GM21723 (cell line): Measurements from ENCODE around the gene PRIM2.
"Not testable (repeated sequence)": the region's sequence is repeated elsewhere in the genome, so short reads cannot be mapped to it uniquely, and the experiment has no call there.

Experiments used
- ATAC-seq: cut with Tn5 transposase; IDR thresholded peaks from one replicate; pipeline ENCODE4 v1.9.1; 2021; ENCODE audit warnings: mild to moderate bottlenecking, moderate library complexity; ENCODE audit not compliant: unreplicated experiment

The PRIM2 gene

DNA sequence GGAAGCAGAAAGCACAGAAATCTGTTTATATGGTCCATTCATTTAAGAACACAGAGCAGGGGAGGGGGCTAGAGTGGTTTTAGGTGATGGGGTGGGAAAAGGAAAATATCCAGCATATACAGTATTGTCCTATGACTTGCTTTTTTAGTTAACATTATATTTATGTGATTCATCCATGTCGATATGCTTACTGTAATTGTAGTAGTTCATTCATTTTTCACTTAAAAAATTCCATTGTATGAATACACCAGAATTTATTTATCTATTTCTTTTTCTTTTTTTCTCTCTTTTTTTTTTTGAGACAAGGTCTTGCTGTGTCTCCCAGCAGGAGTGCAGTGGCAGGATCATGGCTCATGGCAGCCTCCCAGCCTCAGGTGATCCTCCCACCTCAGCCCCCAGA, 9.6 kb upstream of the PRIM2 start:
- no peak for ATAC-seq

DNA sequence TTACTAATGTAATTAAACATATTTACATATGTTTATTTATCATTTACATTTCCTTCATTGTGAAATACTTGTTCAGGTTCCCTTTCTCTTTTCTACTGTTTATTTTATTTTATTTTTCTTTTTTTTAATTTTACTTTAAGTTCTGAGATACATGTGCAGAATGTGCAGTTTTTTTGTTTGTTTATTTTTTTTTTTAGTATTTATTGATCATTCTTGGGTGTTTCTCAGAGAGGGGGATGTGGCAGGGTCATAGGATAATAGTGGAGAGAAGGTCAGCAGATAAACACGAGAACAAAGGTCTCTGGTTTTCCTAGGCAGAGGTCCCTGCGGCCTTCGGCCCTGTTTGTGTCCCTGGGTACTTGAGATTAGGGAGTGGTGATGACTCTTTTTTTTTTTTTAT, 8.7 kb upstream of the PRIM2 start:
- not testable (repeated sequence) for ATAC-seq

DNA sequence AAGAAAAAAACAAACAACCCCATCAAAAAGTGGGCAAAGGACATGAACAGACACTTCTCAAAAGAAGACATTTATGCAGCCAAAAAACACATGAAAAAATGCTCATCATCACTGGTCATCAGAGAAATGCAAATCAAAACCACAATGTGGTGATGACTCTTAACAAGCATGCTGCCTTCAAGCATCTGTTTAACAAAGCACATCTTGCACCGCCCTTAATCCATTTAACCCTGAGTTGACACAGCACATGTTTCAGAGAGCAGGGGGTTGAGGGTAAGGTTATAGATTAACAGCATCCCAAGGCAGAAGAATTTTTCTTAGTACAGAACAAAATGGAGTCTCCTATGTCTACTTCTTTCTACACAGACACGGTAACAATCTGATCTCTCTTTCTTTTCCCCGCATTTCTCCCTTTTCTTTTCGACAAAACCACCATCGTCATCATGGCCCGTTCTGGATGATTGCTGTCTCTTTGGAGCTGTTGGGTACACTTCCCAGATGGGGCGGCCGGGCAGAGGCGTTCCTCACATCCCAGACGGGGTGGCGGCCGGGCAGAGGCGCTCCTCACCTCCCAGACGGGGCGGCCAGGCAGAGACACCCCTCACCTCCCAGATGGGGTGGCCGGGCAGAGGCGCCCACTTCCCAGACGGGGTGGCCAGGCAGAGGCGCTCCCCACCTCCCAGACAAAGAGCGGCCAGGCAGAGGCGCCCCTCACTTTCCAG, 7.2 kb upstream of the PRIM2 start:
- ATAC-seq = not testable (repeated sequence)

DNA sequence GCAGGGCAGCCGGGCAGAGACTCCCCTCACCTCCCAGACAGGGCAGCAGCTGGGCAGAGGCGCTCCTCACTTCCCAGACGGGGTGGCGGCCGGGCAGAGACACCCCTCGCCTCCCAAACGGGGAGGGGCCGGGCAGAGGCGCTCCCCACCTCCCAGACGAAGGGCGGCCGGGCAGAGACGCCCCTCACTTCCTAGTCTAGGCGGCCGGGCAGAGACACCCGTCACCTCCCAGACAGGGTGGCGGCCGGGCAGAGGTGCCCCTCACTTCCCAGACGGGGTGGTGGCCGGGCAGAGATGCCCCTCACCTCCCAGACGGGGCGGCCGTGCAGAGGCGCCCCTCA, 6.6 kb upstream of the PRIM2 start:
- no peak for ATAC-seq

DNA sequence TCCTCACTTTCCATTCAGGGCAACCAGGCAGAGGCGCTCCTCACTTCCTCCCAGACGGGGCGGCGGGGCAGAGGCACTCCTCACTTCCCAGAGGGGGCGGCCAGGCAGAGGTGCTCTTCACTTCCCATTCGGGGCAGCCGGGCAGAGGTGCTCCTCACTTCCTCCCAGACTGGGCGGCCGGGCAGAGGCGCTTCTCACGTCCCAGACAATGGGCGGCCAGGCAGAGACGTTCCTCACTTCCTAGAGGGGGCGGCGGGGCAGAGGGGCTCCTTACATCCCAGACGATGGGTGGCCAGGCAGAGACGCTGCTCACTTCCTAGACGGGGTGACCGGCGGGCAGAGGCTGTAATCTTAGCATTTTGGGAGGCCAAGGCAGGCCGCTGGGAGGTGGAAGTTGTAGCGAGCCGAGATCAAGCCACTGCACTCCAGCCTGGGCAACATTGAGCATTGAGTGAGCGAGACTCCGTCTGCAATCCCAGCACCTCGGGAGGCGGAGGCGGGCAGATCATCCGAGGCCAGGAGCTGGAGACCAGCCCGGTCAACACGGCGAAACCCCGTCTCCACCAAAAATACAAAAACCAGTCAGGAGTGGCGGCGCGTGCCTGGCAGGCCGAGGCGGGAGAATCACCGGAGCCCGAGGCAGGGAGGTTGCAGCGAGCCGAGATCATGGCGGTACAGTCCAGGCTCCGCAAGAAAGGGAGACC, 6.0 kb upstream of the PRIM2 start:
- ATAC-seq = not testable (repeated sequence)

DNA sequence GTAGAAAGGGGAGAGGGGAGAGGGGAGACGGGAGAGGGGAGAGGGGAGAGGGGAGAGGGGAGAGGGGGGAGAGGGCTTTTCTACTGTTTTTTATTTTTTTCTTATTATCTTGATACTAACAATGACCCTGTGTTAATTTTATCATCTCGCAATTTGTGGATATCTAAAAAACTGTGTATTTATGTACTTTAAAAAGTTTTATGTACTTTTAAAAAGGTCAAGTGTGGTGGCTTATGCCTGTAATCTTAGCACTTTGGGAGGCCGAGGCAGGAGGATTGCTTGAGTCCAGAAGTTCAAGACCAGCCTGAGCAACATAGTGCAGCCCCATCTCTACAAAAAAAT, 5.5 kb upstream of the PRIM2 start:
- ATAC-seq = no peak

DNA sequence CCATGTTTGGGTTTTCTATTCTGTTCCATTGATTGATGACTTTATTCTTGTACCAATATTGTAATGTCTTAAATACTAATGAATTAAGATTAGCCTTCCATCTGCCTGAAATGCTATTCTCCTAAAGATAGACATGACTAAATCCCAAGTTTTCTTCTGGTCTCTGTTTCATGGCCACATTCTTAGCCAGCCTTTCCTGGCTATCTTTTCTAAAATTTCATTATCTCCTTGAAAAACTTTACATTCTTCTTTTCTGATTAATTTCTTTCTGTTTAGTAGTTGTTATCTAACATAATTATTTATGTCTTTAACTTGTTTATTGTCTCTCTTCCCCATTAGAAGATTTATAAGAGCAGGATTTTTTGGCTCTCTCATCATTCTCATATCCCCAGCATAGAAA, 4.4 kb upstream of the PRIM2 start:
- no peak for ATAC-seq

DNA sequence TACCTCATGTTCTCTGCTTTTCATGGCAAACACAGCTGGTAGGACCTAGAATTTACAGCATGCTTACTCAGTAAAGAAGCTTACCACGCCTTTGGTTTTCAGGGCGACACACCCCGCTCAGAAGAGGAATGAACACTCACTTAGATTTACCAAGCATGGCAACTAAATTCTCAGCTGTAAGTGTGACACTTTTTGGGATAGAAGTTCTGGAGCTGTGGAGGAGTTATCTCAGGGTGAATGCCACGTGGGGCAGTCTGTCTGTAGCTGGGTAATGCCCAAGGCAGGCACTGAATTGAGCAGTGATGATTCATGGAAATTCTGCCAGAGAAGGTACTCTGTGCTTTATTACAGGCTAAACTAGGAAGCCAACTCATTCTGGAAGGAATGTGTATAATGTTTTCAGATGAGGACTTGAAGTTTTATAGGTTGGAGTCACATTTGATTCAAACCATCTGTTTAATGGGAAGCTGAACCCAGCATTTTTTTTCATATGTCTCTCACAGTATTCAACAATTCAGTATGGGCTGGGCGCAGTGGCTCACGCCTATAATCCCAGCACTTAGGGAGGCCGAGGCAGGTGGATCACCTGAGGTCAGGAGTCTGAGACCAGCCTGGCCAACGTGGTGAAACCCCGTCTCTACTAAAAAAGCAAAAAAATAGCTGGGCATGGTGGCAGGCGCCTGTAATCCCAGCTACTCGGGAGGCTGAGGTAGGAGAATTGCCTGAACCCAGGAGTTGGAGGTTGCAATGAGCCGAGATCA, 3.5 kb upstream of the PRIM2 start:
- ATAC-seq = no peak

DNA sequence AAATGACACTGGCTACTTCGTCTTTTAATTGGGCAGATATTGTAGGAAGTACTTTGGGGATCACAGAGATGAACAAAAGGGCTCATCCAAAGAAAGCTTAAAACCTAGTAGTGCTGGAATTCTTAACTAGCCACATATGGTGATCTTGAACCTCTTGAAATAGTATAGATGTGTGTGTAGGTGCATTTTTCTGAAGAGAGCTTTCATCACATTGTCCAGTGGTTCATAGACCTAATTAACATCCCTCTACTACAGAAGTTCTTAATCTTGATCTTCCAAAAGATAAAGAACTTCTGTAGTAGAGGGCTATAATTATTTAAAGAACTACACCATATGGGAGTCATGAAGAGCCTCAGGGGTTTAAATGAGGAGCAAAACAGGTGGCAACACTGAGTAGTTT, 2.3 kb upstream of the PRIM2 start:
- ATAC-seq = no peak

DNA sequence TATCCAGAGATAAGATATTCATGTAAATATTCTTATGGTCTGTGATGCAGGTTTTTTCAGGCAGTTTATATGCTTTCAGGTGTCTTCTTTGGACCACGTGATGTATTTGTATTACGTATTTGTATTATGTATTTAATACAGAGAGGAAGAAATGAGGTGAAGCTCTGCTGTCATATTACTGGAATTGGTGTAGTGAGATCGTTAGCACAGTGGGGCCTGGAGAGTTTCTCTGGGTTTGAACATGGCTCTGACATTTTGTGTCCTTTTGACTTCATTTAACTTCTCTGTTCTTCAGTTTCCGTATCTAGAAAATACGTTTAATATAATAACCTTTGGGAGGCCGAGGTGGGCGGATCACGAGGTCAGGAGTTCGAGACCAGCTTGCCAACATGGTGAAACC, 1.6 kb upstream of the PRIM2 start:
- no peak for ATAC-seq

DNA sequence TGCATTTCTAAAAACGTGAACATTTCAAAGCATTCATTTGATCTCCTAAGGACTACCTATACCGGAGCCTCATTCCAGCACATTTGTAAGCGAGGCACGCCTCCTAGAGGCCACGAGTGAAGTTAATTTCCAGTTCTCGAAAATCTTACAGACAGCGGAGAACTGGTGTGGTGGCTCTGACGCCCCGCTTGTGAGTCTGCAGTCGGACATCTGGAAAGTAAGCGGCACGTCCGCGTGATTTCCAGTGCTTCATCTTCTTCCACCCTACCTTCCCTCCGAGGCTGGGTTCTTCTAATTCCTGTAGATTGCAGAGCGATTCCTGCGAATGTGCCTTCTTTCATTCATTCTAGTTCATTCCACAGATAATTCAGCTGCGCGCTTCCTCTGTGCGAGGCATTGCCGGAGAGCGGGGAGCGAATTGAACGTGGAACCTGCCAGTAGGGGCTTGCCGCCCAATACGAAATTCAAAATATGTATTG, 810 bp upstream of the PRIM2 start:
- ATAC-seq = peak; percentile 92

DNA sequence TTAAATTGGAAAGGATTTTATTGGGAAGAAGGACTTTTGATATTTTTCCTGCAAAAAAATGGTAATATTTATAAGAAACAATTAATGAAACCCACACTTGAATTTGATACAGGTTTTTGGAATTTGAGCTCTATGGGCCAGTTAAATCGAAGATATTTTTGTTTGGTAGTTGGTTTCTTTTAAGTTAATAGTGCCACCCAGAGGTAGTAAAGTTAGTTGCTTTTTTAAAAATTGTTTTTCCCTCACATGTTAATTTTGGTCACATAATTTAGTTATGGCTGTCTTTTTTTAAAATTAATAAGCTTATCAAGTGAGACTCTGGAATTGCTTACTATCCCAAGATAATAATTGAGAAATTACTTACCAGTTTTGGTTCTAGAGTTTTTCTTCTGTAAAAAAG, 7.1 kb downstream of the PRIM2 start:
- ATAC-seq = no peak

DNA sequence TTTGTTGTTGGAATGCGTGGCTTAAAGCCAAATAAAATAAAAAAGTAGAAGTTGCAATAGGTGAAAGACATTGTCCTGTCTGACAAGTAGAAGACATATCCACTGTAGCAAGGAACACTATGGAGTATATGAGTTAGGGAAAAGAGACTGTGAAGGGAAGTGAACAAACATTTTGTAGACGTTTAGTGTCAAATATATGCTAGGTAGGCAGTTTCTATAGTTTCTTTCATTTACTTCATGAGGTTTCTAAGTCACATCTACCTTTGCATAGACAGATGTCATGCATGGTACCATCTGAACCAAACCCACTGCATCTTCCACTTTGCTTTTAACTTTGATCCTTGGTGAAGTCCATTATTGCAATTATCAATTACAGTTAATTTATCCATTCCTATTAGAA, 9.9 kb downstream of the PRIM2 start:
- ATAC-seq = no peak

DNA sequence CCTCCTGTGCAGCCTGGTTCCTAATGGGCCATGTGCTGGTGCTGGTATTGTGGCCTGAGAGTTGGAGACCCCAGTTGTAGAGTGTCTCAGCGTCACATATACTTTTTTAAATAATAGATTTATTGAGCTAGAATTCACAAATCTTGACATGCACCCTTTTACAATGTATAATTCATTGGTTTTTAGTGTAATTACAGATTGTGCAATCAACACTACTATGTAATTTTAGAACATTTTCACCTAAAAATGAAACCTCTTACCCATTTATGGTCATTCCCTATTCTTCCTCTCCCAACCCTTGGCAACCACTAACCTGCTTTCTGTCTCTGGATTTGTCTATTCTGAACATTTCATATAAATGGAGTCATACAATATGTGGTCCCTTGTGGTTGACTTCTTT, 10.6 kb downstream of the PRIM2 start:
- no peak for ATAC-seq

DNA sequence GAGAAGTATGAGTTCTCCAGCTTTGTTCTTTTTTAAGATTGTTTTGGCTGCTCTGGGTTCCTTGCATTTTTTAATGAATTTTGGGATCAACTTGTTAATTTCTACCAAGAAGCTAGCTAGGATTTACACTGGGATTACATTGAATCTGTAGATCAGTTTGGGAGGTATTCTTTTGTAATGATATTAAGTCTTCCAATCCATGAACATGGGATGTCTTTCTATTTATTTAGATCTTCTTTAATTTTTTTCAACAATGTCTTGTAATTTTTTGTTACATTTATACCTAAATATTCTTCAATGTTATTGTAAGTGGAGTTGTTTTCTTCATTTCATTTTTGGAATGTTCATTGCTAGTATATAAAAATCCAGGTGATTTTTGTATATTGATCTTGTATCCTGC, 12.5 kb downstream of the PRIM2 start:
- ATAC-seq = no peak

DNA sequence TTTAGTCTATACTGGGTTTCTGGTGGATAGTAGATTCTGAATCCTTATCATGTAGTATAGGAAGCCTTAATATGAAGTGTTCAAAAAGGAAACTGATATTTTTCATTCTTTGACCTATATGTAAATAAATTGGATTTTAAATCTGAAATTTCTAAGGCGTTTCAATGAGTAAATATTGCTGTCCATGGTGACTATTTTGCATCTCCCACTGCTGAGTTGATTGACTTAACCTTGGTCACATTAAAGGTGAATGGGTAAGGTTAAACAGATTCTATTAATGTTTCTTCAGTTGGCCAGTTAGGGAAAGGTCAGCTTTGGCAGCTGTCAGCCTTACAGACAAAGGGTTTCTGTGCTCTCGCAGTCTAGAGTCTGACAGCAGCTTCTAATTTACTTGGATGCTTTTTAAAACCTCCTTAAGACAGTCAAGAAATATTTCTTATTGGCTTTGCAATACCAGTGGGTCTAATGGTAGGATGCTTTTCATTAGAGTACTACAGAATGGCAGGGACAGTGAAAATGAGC, 24.8 kb downstream of the PRIM2 start:
- no peak for ATAC-seq

DNA sequence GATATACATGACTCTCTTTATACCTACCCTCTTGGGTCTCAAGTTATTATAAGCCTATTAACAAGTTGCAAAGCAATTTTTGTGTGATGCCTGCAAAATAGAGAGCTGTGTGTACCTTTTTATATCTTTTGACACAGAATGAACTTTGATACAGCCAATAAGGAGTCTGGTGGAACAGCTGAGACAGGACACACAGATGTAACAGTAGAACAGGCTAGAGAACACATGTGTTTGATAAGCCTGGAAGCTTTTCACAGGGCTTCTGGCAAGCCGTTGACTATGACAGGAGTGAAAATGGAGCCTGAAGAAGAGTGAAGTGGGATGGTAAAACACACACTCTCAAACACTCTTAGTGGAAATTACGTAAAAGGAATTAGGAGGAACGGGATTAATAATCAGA, 25.9 kb downstream of the PRIM2 start:
- ATAC-seq = not testable (repeated sequence)

DNA sequence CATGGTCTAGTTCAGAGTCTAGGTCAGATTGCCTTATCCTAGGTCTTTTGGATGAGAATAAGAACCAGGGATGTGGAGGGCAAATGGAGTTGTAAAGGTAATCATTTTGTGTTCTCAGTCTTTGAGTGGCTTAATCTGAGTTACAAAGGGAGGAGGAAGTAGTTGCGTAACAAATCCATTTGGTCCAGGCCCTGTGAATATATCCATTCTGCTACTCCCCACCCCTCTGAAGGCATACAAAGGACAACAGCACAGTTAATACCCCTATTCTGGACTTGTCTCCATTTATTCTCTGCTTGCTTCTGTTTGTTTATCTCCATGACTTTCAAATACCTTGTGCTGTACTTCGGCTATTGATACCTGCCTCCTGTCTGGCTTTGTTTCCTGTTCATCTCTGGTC, 29.3 kb downstream of the PRIM2 start:
- ATAC-seq = not testable (repeated sequence)

DNA sequence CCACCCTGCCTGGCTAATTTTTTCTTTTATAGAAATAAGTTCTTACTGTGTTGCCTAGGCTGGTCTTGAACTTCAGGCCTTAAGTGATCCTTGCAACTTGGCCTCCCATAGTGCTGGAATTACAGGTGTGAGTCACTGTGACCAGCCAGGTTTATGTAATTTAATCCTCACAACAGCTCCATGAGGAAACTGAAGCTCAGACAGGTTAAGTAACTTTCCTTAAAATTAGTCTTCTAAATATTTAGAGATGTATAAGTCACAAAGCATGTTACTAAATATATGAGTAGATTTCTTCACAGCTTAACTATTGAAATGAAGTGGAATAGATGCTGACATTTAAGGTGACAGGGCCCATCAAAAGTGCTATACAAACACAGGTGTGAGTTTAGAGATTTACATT, 30.2 kb downstream of the PRIM2 start:
- ATAC-seq = not testable (repeated sequence)

DNA sequence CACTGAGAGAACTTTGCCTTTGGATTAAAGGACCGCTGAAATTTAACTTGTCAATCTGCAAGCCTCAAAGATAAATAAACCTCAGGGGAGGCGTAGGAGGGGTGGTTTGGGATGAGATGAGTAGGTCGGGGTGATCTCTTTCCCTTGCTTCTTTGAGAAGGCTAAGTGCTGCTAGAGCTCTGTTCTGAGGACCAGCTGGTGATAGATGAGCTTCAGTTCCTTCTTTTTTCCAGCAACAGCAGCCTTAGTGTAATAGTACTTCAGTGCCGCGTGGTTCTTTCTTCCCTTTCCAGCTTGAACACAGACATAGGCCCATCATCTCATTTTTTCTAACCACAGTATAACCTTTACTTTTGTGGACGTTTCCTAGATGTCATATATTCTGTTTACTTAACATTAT, 33.0 kb downstream of the PRIM2 start:
- ATAC-seq = peak; percentile 54

DNA sequence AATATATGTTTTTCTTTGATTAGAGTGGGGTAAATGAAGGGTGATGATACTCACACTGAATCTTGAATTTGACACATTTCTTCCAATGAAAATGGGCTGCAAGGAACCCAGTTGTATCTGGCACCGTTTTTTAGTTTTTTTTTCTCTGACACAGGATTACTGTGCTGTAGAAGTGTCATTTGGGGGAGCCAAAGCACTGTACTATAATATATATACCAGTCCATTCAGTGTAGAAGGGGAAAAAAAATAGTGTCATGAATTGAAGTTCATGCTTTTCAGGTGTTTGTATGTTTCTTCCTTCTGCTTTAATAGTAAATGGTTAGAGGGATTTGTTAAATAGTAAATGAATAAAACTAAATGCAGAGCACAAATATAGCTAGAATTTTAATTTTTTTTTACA, 35.2 kb downstream of the PRIM2 start:
- not testable (repeated sequence) for ATAC-seq

DNA sequence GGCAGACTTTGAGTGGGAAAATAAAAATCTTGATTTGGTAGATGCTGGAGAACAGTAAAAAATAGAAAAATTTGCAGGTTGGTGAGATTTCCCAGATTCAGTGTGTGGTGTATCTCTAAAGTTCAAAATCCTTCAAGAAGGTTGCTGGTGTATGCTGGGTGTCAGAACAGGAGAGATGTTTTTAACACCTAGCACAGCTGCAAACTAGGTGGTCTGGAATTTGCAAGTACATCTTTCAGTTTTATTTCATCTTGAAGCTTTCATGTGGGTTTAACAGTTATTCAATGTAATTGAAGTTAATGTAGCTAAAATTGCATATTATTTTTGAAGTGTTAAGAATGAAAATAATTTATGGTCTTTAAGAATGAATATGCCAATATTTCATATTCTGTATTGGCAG, 40.9 kb downstream of the PRIM2 start:
- ATAC-seq = not testable (repeated sequence)
